Activated CD4-positive, CD25-positive, alpha-beta regulatory T cell treated with anti-CD3 and anti-CD28 coated beads, Interleukin-2, amount 50 U/mL, for 24 hours (primary cell): ENCODE results near the gene CASP8AP2.
A peak's percentile ranks its signal among the peaks of the same experiment; 100 is the strongest.
"Not testable (repeated sequence)": the region's sequence is repeated elsewhere in the genome, so short reads cannot be mapped to it uniquely, and the experiment has no call there.

Source experiments
- ATAC-seq, 2 donors: fragments of 150-1000 bp; cut with Tn5 transposase; one replicate each; pipeline ENCODE4 v1.10.0; 2021; ENCODE audit warnings: mild to moderate bottlenecking in 1 of 2, moderate library complexity in 1 of 2

The CASP8AP2 gene

DNA sequence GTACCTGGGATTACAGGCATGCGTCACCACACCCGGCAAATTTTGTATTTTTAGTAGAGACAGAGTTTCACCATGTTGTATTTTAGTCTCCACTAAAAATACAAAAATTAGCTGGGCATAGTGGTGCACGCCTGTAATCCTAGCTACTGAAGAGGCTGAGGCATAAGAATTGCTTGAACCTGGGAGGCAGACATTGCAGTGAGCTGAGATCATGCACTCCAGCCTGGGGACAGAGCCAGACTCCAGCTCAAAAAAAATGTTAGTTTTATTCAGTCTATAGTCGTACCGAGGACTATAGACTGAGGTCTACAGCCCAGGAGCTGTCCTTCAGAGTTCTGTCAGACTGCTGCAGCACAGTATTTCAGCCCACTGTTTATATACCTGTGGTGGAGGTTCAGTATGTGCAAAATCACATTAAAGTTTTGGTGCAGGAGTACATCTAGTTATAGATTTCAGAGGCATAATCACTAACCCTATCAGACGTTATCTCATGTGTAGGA is 3.6 kb upstream of the CASP8AP2 start:
- no peak for ATAC-seq

DNA sequence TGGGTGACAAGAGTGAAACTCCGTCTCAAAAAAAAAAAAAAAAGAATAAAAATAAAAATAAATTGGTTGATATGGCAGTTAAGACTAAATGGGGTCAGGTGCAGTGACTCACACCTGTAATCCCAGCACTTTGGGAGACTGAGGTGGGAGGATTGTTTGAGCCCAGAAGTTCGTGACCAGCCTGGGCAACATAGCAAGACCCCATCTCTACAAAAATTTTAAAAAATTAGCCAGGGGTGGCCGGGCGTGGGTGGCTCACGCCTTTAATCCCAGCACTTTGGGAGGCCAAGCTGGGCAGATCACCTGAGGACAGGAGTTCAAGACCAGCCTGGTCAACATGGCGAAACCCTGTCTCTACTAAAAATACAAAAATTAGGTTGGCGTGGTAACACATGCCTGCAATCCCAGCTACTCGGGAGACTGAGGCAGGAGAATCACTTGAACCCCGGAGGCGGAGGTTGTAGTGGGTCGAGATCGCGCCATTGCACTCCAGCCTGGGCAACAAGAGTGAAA is 1.1 kb upstream of the CASP8AP2 start:
- ATAC-seq = not testable (repeated sequence)

DNA sequence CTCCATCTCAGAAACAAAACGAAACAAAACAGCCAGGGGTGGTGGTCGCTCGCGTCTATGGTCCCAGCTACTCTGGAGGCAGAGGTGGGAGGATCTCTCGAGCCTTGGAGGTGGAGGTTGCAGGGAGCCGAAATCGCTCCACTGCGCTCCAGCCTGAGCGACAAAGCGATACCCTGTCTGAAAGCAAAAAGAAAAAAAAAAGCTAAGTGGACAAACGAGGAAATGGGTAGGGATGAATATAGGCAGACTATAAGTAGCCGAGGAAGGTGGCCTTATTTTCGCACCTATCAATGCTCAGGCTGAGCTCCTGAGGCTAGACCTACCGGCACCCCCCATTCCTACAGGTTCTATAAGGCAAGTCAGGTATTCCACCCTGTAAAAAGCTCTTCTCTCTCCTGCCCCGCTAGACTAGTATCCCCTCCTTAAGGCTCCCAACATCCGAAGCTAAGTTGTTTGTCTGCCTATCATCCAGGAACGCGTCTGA is 650 bp upstream of the CASP8AP2 start:
- peak; percentile 19 to 27 for ATAC-seq

DNA sequence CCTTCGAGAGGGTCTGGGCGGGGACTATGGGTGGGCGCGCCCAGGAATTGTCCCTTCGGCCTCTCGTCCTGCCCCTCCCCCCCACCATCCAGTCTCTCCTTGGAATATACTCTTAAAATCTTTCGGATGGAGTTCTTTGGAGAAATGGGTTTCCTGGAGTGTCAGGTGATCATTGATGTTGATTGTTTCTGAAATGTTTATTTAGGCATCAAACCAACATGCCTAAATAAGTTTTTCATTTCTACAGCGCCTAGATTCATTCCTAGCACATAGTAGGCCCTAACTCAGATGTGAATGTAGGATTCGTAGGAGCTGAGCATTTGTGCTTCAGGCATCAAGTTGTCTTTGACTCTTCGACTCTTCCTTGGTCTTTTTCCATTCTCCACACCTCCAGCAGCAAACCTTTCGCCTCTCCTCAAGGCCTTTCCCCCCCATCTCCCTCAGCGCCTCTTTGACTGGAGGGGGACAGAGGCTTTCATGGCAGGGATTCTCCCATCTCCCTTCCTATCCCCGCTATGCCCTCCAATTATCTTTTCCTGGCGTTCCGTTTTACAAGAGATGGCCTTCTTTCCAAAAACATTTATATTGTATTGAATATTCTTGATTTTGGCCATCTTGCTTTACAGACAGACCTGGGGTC is 610 bp downstream of the CASP8AP2 start:
- ATAC-seq = no peak

DNA sequence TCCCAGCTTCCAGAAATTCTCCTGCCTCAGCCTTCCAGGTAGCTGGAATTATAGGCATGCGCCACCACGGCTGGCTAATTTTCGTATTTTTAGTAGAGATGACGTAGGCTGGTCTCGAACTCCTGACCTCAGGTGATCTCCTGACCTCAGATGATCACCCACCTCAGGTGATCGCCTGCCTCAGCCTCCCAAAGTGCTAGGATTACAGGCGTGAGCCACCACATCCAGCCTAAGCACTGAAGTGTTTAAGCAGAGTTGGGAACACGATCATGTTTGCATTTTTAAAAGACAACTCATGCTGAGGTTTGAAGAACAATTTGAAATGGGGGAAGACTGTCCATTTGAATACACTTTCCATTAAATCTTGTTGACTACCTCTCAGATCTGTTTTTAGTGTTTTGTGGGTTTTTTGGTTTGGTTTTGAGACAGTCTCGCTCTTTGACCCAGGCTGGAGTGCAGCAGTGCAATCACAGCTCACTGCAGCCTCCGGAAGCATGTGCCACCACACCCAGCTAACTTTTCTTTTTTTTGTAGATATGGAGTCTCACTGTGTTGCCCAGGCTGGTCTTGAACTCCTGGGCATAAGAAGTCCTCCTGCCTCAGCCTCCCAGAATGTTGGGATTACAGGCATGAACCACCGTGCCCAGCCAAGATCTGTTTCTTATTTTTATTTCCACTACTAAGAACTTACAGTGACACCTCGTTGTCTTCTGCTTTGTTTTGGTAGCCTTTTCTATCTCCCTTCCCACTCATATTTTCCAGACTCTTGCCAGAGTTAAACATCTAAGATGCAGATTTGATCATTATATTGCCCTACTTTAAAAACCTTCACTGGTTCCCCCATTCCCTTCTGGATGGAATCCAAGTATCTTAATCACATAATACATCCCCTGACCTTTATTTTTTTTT is 5.5 kb downstream of the CASP8AP2 start:
- ATAC-seq = peak; percentile 84 to 91

DNA sequence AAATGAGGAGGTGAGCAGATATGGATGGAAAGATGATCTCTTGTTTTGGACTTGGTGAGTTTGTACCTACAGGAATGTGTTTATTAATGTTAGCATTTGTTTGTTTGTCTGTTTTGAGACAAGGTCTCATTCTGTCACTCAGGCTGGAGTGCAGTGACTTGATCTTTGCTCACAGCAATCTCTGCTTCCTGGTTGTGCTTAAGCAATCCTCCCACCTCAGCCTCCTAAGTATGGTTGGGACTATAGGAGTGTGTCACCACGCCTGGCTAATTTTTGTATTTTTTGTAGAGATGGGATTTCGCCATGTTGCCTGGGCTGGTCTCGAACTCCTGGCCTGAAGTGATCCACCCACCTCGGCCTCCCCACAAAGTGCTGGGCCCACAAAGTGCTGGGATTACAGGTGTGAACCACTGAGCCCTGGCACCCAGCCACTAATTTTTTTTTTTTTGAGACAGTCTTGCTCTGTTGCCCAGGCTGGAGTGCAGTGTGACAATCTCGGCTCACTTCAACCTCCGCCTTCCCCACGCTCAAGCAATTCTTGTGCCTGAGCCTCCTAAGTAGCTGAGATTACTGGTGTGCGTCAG is 7.1 kb downstream of the CASP8AP2 start:
- ATAC-seq = no peak

DNA sequence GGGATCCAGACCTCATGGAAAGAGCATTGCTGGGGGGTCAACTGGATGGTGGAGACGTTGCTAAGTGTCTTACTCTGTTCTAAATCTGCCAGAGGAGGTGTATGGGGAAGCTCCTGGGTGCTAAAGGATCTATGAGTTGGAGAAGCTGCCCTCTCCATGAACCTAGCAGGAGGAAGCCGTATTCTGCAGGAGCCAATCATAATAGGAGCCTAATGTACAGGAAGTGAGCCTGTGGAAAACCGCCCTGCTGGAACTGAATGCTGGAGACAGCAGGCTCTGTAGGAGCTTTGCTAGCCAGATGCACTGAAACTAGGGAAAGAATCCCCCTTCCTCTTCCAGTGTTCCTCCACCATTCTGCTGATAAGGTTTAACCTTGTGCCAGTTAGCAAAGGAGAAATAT is 10.9 kb downstream of the CASP8AP2 start:
- no peak for ATAC-seq

DNA sequence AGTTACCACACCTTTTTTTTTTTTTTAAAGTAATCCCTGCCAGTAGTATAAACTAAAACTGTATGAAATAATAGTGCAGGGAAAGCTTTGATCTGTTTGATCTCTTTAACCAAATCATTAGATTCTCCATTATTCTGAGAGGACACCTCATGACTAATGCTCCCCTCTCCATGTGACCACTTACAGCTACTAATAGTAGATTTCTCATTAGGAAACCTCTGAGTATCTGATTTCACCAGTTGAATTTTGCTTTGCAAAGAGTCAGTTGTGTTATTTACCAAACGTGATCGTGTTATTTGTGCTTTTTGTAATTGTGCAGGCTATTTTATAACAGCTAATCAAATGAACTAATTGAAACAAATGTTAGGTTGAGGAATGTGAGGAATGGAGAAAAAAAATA is 12.5 kb downstream of the CASP8AP2 start:
- ATAC-seq = peak in 1 of 2 donors; percentile 33

DNA sequence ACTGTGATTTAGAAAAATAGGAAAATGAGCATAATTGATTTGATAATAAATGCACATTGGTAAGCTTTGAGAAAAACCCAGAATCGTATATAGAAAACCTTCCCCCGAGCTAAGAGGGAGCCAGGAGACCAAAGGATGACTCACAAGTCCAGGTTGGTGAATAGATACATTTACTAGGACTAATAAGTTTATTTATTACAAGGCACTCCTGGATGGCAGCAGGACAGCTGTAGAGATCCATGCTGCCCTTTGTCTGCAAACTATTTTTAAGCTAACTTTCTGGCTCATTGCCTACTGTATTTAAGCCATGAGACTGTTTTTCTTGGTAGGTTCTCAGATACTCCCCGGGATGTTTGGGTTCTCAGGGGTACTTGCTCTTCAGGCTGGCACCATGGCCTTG is 13.4 kb downstream of the CASP8AP2 start:
- no peak for ATAC-seq

DNA sequence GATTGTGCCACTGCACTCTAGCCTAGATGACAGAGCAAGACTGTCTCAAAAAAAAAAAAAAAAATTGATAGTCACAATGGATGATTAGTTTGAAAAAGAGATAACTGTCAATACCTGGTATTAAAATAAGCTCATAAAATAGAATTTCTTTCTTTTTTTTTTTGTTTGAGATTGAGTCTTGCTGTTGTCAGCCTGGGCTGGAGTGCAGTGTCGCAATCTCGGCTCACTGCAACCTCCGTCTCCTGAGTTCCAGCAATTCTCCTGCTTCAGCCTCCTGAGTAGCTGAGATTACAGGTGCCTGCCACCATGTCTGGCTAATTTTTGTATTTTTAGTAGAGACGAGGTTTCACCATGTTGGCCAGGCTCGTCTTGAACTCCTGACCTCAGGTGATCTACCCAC is 17.8 kb downstream of the CASP8AP2 start:
- ATAC-seq = not testable (repeated sequence)

DNA sequence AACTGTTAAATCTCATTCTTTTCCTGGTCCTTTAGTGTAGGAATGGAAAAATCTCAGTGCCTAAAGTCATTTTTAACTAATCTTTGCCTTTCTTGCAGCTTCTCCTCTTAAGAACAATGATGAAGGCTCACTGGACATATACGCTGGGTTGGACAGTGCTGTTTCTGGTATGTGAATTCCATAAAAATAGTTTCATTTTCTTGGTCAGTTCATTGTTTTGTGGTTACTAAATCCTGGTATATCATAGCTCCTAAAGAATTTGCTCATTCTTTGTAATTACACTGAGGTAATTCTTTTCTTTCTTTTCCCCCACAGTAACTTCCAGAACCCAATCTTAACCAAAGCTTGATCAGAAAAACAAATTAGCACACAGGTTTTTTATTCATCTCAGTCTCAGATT is 23.4 kb downstream of the CASP8AP2 start:
- ATAC-seq = no peak

DNA sequence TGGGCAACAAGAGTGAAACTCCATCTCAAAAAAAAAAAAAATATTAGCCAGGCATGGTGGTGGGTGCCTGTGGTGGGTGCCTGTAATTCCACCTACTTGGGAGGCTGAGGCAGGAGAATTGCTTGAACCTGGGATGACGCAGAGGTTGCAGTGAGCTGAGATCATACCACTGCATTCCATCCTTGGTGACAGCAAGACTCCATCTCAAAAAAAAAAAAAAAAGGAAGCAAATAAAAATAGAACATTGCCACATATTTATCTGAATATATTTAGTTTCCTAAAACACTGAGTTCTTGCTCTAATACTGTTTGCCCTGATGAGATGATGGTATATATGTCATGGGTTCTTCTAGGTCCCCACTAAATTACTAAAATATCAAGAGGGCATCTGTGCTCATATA is 28.4 kb downstream of the CASP8AP2 start:
- no peak for ATAC-seq

DNA sequence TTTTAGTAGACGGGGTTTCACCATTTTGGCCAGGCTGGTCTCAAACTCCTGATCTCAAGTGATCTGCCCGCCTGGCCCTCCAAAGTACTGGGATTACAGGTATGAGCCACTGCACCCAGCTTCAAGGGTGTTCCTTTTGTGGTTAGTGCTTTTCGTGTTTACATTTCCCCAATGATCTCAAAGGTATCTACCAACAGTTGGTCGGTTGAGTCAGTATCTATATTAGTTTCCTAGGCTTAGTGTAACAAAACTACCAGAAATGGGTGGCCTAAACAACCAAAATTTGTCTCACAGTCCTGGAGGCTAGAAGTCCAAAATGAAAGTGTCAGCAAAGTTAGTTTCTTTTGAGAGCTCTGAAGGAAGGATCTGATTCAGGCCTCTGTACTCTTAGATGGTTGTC is 30.1 kb downstream of the CASP8AP2 start:
- peak in 1 of 2 donors; percentile 64 for ATAC-seq

DNA sequence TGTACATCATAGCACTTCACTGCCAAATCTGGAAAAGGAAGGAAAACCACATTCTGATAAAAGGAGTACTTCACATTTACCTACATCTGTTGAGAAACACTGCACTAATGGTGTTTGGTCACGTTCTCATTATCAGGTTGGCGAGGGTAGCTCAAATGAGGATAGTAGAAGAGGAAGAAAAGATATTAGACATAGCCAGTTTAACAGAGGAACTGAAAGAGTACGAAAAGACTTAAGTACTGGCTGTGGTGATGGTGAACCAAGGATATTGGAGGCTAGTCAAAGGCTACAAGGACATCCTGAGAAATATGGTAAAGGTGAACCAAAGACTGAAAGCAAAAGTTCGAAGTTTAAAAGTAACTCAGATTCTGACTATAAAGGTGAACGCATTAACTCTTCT is 32.6 kb downstream of the CASP8AP2 start:
- no peak for ATAC-seq

DNA sequence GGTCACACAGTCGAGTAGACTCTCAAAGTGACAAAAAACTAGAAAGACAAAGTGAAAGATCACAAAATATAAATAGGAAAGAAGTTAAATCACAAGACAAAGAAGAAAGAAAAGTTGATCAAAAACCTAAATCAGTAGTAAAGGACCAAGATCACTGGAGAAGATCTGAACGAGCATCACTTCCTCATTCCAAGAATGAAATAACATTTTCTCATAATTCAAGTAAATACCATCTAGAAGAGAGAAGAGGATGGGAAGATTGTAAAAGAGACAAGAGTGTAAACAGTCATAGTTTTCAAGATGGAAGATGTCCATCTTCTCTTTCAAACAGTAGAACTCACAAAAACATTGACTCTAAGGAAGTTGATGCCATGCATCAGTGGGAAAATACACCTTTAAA is 33.0 kb downstream of the CASP8AP2 start:
- ATAC-seq = no peak

DNA sequence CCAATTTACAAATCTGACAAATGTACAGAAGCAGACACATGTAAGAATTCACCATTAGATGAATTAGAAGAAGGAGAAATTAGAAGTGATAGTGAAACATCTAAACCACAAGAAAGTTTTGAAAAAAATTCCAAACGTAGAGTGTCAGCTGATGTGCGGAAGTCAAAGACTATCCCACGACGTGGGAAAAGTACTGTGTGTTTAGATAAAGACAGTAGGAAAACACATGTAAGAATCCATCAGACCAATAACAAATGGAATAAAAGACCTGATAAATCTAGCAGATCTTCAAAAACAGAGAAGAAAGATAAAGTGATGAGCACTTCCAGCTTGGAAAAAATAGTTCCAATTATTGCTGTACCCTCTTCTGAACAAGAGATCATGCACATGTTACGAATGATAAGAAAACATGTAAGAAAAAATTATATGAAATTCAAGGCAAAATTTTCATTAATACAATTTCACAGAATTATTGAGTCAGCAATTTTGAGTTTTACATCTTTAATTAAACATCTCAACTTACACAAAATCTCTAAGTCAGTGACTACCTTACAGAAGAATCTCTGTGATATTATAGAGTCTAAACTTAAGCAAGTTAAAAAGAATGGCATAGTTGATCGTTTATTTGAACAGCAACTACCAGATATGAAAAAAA is 36.5 kb downstream of the CASP8AP2 start:
- ATAC-seq = no peak

DNA sequence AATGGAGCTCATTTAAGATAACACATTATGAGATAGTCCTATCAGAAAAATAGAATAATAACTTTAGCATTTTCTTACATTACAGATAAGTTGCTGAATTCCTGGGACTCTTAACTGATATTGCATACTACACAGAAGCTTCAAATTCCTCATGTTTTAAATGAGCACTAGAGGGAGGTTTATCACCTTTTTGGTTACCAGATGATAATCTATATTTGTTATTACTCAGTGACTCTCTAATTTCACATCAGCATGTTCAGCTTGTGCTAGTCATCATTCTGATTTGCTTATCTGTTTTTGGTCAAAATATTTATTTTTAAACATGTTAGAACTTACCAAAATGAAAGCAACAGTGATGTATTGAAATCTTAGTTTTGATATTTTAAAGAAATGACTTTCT is 44.0 kb downstream of the CASP8AP2 start:
- peak; percentile 32 to 59 for ATAC-seq

DNA sequence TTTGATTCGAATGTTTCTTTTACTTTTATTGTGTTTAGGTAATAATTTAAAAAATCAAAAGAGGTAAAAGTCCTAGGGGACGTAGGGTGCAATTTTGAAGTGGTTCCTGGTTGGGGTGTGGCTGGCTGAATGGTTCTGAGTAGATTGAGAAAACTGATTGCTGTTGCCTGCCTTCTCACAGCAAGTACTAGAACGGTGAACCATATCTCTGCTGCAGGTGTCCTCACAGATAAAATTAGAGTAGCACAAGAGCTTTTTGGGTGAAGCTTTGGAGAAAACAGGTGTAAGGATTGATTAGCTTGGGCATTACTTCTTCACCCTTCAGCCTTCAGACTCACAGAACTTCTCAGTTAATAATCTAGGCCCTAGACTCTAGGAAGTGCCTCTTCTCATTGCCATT is 44.8 kb downstream of the CASP8AP2 start:
- no peak for ATAC-seq

DNA sequence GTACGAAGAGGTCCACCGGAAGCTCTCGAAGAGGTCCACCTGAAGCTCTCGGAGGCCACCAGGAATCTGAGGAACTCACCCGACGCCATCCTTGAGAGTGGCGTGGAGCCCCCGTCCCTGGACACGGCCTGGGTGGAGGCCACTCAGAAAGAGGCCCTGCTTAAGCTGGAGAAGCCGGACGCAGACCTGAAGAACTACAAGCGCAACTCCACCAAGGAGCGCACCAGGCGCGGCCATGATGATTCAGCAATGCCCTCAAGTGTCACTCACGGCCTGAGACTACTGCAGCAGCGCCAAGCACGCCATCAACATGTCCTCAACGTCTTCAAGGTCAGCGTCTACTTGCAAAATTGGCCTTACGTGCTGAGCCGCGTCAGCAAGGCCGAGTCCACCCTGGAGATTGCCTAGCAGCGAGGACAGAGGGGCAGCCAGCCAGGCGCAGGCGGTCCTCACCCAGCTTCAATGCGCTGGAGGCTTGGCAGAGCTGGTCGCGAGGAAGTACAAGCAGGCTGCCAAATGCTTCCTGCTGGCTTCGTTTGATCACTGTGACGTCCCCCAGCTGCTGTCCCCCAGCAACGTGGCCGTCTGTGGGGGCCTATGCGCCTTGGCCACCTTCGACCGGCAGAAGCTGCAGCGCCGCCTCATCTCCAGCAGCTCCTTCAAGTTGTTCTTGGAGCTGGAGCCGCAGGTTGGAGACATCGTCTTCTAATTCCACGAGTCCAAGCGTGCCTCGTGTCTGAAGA is 56.9 kb downstream of the CASP8AP2 start:
- ATAC-seq = no peak

DNA sequence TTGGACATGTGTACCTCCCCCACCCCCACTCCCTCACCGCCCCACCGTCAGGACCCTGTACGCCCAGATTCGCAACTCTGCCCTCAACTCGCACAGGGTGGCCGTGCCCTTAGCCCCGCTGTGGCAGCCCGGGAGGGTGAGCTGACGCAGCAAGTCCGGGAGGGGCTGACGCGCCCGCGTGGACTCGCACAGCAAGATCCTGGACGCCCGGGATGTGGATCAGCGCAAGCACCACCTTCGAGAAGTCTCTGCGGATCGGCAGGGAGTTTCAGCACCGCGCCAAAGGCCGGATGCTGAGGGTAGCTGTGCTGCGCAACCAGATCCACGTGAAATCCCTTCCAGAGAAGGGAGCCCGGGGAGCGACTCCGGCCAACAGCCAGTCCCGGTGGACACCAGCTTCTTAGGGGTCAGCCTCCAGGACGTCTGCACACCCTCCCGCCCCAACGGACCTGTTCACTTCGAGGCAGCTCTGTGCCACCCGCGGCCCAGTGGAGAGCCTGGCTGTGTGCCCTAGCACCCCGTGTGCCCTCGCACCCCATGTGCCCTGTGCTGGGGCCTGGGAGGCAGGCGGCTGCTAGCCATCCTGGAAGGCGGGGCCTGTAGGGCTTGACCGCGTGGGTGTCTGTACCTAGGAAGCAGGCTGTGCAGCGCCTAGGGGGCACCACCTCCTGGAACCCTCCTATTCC is 57.9 kb downstream of the CASP8AP2 start:
- peak in 1 of 2 donors; percentile 35 for ATAC-seq

DNA sequence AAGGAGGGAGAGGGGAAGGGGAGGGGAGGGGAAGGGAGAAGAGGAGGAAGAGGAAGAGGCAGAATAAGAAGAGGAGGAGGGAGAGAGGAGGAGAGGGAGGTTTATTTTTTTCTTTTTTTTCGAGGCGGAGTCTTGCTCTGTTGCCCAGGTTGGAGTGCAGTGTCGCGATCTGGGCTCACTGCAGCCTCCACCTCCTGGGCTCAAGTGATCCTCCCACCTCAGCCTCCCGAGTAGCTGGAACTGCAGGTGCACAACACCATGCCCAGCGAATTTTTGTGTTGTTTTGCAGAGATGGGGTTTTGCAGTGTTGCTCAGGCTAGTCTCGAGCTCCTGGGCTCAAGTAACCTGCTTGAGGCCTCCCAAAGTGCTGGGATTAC is 58.4 kb downstream of the CASP8AP2 start:
- no peak for ATAC-seq
